ENCODE measurements around the gene STXBP5.
A peak's percentile ranks its signal among the peaks of the same experiment; 100 is the strongest.

Gene STXBP5

DNA sequence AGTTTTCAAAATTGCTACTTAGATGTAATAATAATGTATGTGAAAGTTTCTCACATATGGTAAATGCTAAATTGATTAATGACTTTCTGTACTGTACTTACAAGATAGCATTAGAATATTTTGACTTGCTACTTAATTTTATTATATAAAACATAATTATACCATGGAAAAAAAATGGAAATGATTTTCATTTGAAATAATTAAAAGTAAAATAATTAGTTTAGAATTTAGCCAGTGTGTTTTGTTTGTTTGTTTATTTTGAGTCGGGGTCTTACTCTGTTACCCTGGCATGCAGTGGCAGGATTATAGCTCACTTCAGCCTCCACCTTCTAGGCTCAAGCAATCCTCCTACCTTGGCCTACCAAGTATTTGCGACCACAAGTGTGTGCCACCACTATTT lies 7.1 kb downstream of the STXBP5 start:
- no peak for DNase-seq (ENCODE audit: low read depth)

DNA sequence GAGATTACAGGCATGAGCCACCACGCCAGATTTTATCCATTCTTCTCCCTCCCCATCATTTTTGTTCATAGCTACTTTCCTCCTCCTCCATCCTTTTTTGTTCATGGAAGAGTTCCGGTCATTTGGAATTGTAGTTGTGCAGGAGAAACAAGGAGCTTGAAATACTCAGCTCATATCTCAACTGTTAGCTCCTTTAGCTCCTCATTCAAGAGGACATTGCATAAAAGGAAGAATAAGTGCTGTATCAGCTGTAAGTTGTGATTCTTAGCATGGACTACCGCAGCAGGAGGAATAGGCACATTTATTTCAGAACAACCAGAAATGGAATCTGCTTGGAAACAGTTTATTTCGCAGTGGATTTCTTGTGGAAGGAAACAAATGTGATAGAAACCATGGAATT lies 7.6 kb downstream of the STXBP5 start:
- no peak for DNase-seq (ENCODE audit: low read depth)

DNA sequence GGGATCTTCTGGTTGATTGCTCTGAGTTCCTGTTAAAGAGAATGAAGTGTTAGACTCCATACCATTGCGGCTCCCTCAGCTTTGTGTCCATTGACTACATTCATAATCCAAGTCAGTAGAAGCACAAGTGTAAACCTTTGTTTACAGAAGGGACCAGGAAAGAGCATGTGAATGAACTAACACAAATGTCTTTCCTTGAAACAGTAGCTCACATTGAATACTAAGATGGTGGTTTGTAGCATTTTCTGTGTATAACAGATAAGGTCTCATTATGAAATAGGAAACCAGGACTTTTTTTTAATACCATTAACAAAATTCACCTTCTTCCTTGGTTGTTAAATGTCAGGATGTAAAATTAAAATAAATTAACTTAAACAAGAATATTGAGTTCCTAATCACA lies 8.4 kb downstream of the STXBP5 start:
- no peak for DNase-seq (ENCODE audit: low read depth)

DNA sequence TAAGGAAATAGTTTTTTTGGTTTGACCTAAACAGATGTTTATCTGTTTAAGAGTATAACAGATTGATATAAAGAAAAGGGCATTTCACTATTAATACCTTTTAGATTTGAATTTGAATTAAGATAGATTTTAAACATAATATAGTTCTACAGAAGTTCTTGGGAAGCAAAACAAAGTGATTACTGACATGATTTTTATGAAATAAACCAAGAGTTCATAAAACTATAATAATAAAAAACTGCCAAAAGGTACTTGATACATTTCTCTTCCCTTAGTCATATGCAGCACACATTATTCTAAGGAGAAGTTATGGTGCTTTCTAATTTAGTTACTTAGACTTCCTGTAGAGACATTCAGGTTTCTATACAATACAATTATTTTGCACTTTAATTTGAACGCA lies 9.6 kb downstream of the STXBP5 start:
- peak; percentile 12 for DNase-seq (ENCODE audit: low read depth)

DNA sequence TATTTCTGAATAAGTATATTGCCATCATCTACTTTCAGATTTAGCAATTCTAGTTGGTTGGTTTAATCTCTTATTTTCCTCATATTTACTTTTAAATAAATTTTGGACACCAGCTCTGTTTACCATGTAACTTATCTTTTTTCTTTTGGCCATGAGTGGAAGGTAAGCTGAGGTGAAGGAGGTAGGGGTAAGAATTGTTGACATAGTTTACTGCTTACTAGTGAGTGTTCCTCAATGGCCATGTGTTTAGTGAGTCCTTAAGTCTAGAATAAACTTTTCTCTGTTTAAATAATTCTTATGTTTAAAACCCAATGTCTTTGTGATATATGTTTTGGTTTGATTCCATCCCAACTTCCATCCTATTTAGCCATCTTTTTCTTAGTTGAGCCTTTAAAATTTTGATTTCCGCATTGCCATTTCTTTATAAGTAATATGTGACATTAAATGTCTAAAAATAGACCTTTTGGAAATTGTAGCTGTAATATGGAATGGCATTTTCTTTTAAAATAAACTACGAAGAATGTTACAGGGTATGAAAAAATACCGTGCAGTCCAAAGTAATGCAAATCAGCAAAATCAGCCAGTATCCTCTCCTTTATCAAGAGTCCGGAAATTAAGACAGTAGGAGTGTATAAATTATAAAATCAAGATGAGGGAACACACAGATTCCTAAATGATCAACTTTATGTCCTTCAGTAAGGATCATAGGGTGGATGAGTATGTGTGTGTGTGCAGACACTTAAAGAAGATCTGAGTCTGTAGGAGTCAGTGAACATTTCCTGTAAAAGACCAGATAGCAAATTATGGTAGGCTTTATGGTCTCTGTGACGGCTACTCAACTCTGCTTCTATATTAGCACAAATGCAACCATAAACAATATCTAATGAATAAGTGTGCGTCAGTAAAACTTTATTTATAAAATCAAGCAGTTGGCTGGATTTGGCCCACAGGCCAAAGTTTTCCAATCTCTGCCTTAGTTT lies 10.3 kb downstream of the STXBP5 start:
- no peak for DNase-seq (ENCODE audit: low read depth)

DNA sequence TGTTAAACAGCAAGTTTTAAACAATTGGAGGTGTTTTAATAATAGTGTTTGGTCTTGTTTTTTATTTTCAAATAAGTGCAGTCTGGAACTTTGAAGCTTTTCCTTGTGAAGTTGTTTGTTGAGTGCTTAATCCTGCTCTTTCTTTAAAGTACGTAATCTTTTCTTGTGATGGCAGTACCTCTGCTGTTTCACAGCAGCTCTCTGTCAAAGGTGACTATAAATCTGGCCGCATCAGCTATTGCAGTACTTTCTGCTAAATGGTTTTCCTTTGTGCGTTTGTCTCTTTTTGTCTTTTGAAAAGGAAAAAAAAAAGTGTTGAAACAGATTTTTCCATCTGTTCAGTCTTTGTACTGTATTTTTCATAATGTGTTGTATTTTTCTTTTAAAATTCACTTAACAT lies 12.7 kb downstream of the STXBP5 start:
- DNase-seq (ENCODE audit: low read depth), result no peak

DNA sequence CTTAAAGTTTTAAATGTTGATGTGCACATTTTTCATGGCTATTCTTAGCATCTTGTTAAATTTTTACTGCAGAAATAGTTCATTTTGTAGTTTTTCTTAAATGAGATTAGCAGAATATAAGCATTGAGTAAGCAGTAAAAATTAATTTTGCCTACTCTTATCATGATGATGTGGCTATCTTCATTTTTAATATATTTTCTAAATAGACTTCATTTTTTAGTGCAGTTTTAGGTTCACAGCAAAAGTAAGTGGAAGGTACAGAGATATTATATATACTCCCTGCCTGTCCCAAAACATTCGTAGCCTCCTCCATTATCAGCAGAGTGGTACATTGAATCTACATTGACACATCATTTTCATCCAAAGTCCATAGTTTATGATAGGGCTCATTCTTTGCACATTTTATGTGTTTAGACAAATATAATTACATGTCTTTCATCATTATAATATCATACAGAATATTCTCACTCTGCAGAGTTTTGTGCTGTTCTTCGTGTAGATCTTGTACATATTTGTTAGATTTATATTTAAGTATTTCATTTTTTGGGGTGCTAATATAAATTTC lies 13.7 kb downstream of the STXBP5 start:
- DNase-seq (ENCODE audit: low read depth), result no peak

DNA sequence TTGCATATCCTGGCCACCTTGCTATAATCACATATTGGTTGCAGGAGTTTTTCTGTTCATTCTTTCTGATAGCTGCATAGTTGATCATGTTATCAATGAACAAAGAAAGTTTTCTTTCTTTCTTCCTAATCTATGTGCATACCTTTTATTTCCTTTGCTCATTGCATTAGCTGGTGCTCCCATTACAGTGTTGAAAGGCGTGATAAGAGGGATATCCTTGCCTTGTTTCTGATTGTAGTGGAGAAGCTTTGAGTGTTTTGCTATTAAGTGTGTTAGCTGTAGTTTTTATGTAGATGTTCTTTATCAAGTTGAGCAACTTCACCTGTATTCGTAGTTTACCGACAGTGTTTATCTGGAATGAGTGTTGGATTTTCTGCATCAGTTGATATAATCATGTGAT lies 14.6 kb downstream of the STXBP5 start:
- no peak for DNase-seq (ENCODE audit: low read depth)

DNA sequence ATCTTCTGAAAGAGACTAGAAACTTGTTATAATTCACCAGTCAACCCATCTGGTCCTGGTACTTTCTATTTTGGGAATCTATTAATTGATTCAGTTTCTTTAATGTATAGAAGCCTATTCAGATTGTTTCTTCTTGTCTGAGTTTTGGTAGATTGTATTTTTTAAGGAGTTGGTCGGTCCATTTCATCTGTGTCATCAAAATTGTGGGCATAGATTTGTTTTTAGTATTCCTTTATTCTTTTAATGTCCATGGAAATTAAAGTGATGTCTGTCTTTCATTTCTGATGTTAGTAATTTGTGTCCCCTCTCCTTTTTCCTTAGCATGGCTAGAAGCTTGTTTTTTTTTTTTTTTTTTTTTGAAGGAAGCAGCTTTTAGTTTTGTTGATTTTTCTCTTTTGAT lies 15.2 kb downstream of the STXBP5 start:
- DNase-seq (ENCODE audit: low read depth), result no peak

DNA sequence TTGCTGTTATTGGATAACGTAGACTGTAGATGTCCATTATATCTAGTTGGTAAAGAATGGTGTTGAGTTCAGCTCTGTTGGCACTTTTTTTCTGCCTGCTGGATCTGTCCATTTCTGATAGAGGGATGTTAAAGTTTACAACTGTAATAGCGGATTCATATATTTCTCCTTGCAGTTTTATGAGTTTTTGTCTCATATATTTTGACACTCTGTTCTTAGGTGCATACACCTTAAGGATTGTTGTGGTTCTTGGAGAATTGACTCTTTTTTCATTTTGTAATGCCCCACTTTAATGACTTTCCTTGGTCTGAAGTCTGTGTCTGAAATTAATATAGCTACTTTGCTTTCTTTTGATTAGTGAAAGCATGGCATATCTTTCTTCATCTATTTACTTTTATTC lies 16.1 kb downstream of the STXBP5 start:
- DNase-seq (ENCODE audit: low read depth), result no peak

DNA sequence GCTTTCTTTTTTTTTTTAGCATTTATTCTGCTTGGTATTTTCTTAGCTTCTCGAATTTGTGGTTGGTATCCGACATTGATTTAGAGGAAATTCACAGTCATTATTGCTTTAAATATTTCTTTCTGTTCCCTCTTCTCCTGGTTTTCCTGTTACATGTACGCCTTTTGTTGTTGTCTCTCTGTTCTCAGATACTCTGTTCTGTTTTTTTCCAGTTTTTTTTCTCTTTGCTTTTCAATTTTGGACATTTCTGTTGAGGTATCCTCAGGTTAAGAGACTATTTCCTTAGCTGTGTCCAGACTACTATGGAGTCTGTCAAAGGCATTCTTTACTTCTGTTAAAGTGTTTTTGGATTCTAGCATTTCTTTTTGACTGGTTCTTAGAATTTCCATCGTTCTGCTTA lies 17.5 kb downstream of the STXBP5 start:
- DNase-seq (ENCODE audit: low read depth), result no peak

DNA sequence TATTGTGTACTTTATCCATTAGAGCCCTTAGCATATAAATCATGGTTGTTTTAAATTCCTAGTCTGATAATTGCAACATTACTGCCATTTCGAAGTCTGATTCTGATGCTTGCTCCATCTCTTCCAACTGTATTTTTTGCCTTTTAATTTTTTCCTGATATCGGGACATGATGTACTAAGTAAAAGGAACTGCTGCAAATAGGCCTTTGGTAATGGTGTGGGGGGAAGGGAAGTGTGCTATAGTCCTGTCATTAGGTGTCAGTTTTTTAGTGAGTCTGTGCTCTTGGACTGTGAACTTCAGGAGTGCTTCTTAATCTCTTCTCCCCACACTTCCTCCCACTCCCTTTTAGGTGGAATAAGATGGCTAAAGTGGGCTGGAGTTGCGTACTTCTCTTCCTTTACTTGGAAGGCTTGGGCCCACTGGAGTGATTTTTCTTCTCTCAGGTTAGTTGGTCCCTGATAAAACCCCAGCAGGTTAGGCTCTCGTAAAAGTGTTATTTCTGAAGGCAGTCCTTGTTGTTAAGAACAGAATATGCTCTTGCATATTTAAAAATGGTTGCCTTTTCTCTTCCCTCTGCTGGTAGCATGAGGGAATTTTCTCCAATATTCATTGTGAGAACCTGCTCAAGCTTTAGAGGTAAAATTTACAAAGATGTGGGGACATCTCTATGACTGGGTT lies 18.1 kb downstream of the STXBP5 start:
- peak; percentile 59 for DNase-seq (ENCODE audit: low read depth)

DNA sequence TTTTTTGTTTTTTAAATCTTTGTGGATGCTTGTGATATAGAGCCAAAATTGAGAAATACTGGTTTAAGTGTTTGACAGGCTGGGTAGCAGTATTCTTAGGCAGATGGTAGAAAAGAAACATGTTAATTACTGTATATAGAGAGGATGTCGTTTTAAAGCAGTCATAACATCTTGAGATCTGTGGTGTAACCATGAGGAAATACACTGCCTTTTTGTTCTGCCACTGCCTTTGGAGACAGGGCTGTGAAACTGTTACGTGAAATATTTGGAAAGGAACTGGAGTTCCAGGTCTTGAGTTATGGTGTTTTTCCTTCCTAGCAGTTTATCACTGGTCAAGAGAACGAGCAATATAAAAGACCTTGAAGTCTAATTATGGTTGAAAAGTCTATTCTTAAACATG lies 19.5 kb downstream of the STXBP5 start:
- no peak for DNase-seq (ENCODE audit: low read depth)

DNA sequence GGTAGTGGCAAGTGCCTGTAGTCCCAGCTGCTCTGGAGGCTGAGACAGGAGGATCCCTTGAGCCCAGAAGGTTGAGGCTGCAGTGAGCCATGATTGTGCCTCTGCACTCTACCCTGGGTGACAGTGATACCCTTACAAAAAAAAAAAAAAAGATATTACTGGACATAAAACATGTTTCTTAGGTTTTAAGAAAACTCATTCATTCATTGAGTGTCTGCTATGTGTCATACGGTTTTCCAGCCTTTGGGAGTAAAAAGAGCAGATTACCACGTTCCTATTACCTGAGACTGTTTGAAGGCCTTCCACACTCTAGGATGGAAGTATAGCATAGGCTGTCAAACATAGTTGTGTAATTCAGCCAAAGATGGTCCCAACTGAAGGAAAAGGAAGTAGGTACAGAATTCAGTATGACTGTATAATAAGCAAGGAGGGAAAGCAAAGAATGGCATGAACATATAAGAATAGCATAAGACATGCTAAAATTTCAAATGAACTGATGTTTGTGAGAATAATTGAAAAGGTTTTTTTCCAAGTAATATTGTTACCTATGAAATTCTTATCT lies 22.0 kb downstream of the STXBP5 start:
- DNase-seq (ENCODE audit: low read depth), result no peak

DNA sequence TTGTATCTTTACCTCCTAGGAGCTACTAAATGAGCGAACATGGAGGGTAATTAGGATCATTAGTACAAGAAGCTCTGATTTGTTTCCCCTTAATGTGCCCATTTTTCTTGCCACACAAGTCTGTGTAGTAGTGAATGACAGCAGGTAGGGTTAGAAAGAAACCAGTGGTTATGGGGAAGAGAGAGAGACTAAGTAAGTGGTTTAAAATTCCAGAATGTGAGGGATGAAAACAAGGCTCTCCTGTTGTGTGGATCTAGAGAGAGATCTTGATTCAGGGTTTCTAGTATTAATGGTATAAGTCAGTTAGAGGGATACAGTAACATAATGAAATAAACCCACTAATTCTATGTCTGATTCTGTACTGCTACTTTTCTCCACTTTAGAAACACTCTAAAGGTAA lies 22.7 kb downstream of the STXBP5 start:
- DNase-seq (ENCODE audit: low read depth), result no peak

DNA sequence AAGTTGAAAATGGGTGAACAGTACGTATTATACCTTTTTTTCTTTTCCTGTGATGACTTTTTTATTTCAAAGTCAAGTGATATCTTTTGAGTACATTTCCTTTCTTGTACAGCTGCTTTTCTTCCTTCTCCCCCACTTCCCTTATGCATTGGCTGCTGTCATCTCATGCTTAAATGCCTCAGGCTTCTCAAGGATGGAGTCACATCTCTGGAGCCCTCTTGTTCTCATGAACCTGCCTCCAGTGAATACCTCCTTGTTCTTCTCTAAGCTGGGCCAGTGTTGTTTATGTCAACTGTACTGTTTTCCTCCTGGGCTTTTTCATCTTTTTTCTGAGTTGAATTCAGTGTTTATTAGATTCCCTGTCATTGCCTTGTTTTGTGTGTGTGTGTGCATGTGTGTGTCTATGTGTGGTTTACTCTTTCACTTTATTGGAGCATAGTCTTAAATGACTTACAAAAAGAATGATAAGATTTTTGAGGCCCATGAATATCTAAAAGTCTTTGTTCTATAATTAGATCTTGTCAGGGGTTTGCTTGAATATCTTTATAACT lies 23.6 kb downstream of the STXBP5 start:
- DNase-seq (ENCODE audit: low read depth), result peak; percentile 5

DNA sequence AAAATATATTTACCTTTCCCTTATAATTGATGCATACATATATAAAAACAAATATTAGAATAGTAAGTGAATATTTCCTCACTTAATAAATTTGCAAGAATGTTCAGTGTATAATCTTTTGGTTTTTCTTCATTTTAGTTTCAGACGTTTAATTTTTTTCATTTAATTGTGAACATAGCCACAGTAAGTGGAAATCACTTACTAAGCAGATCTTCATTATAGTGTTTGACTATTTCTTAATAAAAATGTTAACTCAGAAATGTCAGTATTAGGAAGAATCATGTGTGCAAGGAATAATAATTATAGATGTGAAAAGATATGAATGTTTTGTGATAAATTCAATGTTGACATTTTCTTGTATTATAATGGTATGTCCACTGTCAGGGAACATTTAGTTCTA lies 27.4 kb downstream of the STXBP5 start:
- DNase-seq (ENCODE audit: low read depth), result no peak

DNA sequence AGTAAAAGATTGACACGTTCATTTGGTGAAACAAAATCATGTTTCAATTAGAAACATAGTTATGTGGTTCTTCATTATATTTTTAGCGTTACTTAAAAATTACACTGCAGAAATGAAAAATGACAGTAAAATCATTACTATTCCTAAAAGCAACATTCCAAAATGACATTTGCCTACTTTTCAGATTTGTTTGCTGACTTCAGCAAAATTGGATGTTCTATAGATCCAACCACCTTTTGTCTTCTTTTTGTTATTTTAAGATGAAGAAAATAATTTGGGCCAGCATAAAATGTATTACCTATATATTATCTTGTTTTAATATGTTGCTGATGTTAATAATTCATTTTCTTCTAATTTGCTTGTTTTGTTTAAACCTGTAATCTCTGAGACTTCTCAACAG lies 30.5 kb downstream of the STXBP5 start:
- no peak for DNase-seq (ENCODE audit: low read depth)

DNA sequence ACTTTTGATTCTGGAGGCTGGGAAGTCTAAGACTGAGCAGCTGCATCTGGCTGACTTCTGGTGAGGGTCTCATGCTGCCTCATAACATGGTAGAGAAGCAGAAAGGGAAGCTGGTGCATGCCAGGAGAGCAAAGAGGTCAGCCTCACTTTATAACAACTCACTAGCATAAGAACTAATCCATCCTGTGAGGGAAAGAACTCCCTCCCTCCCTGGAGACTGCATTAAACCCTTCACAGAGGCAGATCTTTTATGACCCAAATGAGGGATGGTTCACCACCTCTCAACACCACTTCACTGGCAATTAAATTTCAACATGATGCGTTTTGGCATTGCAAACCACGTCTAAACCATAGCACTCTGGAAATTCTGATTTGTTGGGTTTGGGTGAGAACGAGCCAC lies 33.9 kb downstream of the STXBP5 start:
- DNase-seq (ENCODE audit: low read depth), result no peak

DNA sequence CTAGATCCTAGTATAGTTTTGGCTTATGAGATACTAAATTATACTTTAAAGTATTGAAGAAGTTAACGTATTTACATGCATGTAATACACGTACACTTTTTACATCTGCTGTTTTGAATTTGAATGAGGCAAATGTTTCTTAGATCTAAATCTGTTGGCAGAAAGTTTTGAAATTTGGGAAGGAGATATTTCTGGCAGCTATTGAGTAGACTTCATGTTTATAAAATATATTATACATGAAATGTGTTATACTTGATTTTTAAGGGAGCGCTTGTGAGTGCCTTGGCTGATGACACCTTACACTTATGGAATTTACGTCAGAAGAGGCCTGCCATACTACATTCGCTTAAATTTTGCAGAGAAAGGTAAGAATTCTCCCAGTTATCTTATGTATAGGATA lies 34.7 kb downstream of the STXBP5 start:
- DNase-seq (ENCODE audit: low read depth), result no peak

DNA sequence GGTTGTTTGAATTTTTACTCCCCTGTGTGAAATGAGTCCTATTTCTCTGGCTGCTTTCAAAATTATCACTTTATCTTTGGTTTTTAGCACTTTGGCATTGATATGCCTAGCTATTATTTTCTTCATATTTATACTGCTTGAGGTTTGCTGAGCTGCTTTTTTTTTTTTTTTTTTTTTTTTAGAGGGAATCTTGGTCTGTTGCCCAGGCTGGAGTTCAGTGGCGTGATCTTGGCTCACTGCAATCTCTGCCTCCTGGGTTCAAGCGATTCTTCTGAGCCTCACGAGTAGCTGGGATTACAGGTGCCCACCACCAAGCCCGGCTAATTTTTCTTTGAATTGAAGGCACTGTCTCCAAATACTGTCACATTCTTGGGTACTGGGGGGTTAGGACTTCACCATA lies 40.6 kb downstream of the STXBP5 start:
- DNase-seq (ENCODE audit: low read depth), result no peak

DNA sequence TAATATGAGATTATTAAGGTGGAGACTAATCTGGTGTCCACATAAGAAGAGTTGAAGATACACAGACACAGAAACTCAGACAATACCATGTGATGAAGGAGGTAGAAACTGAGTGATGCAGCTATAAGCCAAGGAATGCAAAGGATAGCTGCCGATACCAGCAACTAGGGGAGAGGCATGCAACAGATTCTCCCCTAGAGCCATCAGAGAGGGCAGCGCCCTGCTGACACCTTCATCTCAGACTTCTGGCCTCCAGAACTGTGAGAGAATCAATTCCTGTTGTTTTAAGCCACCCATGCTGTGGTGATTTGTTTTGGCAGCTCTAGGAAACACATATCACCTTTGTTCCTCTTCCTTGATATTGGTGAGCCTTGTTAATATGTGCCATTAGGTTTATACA lies 41.5 kb downstream of the STXBP5 start:
- no peak for DNase-seq (ENCODE audit: low read depth)

Measured in ELR (cell line).